HS-5 (cell line): ENCODE results near the gene GREB1.

Experiments used
- DNase-seq: peaks from one replicate; pipeline ENCODE4 v3.0.0-alpha.2; 2012; ENCODE audit warnings: low read depth

Gene GREB1

GRCh38 chr2:11537951-11538350, 4.1 kb downstream of the GREB1 start:
- DNase-seq, result no peak

- DNase-seq, result no peak
Measured at GRCh38 chr2:11539317-11540147, 5.7 kb downstream of the GREB1 start.

GRCh38 chr2:11540148-11540995, 6.5 kb downstream of the GREB1 start:
- no peak for DNase-seq

GRCh38 chr2:11540996-11541692, 7.3 kb downstream of the GREB1 start:
- DNase-seq, result no peak

GRCh38 chr2:11541693-11542274, 7.9 kb downstream of the GREB1 start:
- no peak for DNase-seq

- no peak for DNase-seq
Measured at GRCh38 chr2:11542275-11542819, 8.5 kb downstream of the GREB1 start.

- DNase-seq, result no peak
Measured at GRCh38 chr2:11543337-11544216, 9.7 kb downstream of the GREB1 start.

GRCh38 chr2:11546072-11546471, 12.2 kb downstream of the GREB1 start:
- DNase-seq, result no peak

- DNase-seq, result no peak
Measured at GRCh38 chr2:11547912-11548497, 14.2 kb downstream of the GREB1 start.

GRCh38 chr2:11550302-11550701, 16.5 kb downstream of the GREB1 start:
- DNase-seq, result no peak

GRCh38 chr2:11550901-11551568, 17.2 kb downstream of the GREB1 start:
- DNase-seq, result no peak

GRCh38 chr2:11551569-11552259, 17.9 kb downstream of the GREB1 start:
- no peak for DNase-seq

- no peak for DNase-seq
Measured at GRCh38 chr2:11552260-11552638, 18.4 kb downstream of the GREB1 start.

- no peak for DNase-seq
Measured at GRCh38 chr2:11553661-11554398, 20.0 kb downstream of the GREB1 start.

GRCh38 chr2:11554399-11554716, 20.5 kb downstream of the GREB1 start:
- DNase-seq, result no peak

- no peak for DNase-seq
Measured at GRCh38 chr2:11556101-11556806, 22.4 kb downstream of the GREB1 start.

GRCh38 chr2:11558214-11558886, 24.5 kb downstream of the GREB1 start:
- no peak for DNase-seq
